HG03108 (cell line): ENCODE data around the gene OR6Q1.
"Not testable (repeated sequence)": the region's sequence is repeated elsewhere in the genome, so short reads cannot be mapped to it uniquely, and the experiment has no call there.

Source experiments
- ATAC-seq: cut with Tn5 transposase; IDR thresholded peaks from one replicate; pipeline ENCODE4 v1.9.1; 2021; ENCODE audit warnings: moderate library complexity; ENCODE audit not compliant: unreplicated experiment

OR6Q1 gene, protein sequence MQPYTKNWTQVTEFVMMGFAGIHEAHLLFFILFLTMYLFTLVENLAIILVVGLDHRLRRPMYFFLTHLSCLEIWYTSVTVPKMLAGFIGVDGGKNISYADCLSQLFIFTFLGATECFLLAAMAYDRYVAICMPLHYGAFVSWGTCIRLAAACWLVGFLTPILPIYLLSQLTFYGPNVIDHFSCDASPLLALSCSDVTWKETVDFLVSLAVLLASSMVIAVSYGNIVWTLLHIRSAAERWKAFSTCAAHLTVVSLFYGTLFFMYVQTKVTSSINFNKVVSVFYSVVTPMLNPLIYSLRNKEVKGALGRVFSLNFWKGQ

GRCh38 chr11:58030653-58031052, at the start of gene OR6Q1:
TSS of gene OR6Q1 (plus strand) at chr11:58030953. CDS start at chr11:58030953, 0 bp downstream.
- ATAC-seq: no peak

DNA sequence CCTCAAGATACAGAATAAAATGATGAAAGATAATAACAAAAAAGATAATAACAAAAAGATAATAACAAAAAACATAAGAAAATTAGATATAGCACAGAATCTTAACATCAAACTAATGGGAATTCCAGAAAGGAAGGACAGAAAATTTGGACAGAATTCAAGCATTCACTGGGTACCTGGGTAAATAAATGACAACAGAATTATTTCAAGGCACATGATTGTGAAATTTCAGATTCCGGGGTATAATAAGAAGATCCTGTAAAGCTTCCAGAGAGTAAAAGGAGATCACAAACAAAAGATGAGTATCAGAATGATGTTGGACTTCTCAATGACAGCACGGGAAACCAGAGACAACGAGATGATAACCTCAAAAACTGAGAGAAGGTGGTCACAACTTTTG, 49.2 kb upstream of the OR6Q1 start:
- no peak for ATAC-seq

DNA sequence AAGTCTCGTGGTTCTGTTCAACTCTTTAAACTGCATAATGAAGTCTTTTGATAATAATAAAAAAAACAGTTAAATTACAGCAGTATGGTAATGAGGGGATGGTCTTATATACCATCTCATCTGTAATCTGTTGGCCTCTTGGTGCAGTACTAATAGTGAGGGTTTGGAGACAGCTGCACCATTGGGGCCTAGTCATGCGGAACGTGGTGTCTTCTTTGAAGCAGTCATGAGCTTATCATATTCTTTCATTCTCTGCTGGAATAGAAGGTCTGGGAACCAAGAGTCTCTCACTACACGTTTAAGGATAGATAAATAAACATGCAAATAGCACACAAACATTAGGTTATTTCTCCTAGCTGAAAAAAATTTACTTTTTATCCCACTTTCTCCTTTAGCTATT, 48.0 kb upstream of the OR6Q1 start:
- ATAC-seq: no peak

GRCh38 chr11:57983191-57983590, 47.6 kb upstream of the OR6Q1 start:
- no peak for ATAC-seq

- not testable (repeated sequence) for ATAC-seq
Measured at GRCh38 chr11:57999523-57999922, 31.2 kb upstream of the OR6Q1 start.

DNA sequence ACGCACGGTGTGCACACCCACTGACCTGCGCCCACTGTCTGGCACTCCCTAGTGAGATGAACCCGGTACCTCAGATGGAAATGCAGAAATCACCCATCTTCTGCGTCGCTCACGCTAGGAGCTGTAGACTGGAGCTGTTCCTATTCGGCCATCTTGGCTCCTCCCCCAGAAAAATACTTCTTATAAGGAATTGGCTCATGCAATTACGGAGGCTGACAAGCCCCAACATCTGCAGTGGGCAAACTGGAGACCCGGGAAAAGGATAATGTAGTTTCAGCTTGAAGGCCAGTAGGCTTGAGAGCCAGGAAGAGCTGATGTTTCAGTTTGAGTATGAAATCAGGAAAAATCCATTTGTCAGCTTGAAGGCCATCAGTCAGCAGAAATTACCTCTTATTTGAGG, 30.7 kb upstream of the OR6Q1 start:
- not testable (repeated sequence) for ATAC-seq

DNA sequence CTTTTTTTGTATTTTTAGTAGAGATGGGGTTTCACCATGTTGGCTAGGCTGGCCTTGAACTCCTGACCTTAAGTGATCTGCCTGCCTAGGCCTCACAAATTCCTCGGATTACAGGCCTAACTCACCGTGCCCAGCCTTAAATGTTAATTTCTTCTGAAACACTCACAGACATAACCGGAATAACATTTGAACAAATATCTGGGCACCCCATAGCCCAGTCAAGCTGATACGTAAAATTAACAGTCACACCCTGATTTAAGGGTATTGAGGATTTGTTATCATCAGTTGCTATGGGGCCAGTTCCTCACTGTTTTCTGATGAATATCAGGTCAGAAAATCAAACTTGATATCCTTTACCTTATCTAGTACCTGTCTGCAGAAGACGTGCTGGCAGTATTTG, 30.1 kb upstream of the OR6Q1 start:
- ATAC-seq: no peak

GRCh38 chr11:58003036-58003435, 27.7 kb upstream of the OR6Q1 start:
- ATAC-seq: no peak

DNA sequence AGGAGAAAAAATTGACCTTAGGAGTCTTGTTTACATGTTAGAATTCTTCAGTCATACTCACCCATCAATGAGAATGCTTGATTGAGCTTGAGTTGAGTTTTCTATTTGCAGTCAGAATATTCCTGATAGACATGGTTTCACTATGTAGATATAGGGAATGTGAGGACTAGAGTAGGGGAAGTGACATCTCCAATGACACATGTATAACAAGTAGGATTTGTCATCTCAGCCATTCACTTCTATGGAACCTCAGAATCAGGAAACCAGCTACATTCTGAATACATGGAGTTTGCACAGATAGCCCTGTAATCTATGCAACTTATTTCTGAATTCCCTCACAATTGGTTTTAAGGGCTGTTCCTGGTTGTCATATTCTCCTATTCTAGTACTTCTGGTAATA, 27.2 kb upstream of the OR6Q1 start:
- no peak for ATAC-seq

DNA sequence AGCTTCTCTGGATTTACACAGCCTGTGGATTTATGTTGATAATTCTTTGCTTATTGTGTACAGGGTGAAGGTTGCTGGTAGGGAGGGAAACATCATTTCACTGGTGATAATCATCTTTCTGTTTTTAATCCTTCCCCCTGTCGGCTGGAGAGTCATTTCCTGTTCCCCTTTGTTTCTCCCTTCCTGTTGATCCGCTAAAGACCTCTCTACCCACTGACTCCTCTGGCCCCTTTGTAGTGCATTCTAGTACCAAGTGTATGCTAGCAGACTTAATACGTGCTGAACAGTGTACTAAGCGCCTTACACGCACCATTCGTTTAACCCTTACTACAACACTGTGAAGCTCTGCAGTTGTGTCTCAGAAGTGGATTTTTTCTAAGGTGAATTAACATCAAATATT, 26.1 kb upstream of the OR6Q1 start:
- no peak for ATAC-seq

GRCh38 chr11:58006940-58007339, 23.8 kb upstream of the OR6Q1 start:
- no peak for ATAC-seq

DNA sequence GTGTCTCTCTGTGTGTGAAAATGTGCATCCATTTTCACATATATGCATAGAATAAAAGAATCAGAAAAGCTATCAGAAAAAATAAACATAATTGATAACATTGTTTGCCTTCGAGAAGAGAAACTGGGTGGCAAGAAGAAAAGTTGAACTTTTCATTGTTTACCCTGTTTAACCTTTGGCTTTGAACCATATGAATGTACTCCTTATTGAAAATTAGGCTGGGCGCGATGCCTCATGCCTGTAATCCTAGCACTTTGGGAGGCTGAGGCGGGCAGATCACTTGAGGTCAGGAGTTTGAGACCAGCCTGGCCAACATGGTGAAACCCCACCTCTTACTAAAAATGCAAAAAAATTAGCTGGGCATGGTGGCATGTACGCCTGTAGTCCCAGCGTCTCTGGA, 19.0 kb upstream of the OR6Q1 start:
- no peak for ATAC-seq

DNA sequence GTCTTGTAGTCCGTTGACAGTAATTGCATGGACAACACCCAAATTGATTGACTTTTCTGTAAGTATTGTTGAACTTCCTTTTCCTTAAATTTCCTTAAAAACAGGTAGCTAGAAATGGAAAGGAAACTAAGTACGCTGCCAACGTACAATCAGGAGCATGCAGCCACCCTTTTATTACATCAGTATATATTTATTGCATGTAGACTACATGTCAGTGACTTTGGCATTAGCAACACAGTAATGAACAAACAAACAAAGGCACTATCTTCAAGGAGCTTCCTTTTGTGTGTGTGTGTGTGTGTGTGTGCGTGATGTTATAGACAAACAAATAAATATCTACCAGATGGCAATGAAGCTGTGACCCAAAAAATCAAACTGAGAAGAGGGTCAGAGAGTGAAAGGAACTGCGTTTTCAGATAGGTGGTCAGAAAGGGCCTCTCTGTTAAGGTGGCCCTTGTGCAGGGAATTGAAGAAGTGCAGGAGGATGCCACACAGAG, 7.3 kb upstream of the OR6Q1 start, which contains the start of gene OR9Q1:
TSS of gene OR9Q1 (plus strand) at position 447 of the 497 bp plus-strand sequence. CDS start 155,564 bp downstream, outside the sequence.
- no peak for ATAC-seq

DNA sequence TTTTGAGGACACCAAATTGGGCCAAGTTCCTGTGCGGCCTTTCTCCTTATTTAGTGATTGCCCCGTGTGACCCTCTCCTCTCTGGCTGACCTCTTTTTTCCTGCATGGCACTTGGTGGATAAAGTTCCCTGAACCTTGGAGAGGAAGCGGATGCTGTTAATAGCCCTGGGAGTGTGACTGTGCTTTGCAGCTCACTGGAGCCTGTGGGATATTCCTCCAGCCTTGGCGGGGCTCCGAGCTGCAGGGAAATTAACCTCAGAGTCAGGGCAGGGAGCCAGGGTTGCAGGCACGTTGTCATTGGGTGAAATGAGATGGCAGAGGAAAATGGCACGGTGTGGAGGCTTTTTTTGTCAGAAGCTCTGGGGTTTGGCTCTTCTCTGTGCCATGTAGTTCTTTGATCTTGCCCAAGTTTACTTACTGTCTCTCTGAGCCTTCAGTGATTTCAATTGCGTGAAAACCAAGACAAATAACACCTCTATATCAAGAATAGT, 6.1 kb upstream of the OR6Q1 start:
- ATAC-seq: no peak

GRCh38 chr11:58027341-58027740, 3.4 kb upstream of the OR6Q1 start:
- no peak for ATAC-seq

DNA sequence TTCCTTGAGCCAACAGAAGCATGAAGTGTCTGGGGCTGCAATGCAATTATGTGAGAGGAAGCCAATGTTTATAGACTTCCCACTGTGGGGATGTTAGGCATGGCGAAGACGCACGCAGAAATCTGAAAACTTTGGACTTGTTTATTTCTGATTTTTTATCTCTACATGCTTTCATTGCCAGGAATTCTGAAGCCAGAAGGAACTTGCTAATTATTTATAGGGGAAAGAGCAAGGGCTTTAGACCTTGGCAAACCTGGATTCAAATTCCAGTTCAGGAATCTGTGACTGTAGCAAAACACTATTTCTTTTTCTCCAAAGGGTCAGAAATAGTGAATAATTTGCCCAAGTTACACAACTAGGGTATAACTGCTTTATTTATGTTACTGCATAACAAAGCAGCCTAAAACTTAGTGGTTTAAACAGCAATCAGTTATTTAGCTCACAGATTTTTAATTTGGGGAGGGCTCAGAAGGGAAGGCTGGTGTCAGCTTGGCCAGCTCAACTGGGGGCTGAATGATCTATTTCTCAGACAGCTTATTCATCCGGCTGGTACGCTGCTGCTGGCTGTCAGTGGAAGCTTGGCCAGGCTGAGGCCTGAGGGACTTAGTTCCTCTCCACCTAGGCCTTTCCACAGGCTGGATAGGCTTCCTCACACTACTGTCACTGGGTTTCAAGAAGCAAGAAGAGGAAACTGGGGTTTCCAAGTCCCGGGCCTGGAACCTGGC, 1.9 kb upstream of the OR6Q1 start:
- no peak for ATAC-seq

- ATAC-seq: no peak
Measured at GRCh38 chr11:58034471-58034870, 3.7 kb downstream of the OR6Q1 start.

DNA sequence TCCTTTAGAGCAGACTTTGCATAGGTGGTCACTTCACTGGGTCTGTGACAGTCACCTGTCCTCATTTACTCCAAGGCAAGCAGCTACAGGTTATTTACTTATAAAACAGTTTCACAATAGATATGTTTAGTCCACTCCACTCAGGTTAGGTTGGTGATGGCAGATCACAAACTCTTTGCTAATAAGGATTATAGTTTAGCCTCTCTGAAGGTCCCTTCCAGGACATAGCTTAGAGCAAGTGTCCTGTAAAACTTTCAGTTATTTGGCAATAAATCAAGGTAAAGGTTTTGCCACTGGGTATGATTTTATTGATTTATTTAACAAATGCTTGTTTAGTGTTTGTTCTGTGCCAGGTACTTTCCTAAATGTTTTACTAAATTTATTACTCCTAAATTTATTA, 8.8 kb downstream of the OR6Q1 start:
- no peak for ATAC-seq

- ATAC-seq: no peak
Measured at GRCh38 chr11:58043379-58043778, 12.6 kb downstream of the OR6Q1 start.

DNA sequence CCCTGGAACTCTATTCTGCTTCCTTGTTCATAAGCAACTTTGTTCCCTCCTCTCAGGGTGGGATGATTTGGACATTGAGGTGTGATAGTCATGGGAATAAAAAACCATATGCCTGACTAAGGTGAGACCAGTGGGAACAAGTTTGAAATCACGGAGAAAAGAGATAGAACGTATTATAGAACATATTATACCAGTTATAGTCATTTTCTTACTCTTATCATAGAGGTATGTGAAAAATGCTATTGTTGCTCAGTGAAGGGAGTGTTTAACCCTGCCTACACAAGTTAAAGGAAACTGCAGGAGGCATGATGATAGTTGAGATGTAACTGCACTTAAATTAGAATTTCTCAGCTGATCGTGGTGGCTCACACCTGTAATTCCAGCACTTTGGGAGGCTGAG, 15.5 kb downstream of the OR6Q1 start:
- ATAC-seq: no peak

DNA sequence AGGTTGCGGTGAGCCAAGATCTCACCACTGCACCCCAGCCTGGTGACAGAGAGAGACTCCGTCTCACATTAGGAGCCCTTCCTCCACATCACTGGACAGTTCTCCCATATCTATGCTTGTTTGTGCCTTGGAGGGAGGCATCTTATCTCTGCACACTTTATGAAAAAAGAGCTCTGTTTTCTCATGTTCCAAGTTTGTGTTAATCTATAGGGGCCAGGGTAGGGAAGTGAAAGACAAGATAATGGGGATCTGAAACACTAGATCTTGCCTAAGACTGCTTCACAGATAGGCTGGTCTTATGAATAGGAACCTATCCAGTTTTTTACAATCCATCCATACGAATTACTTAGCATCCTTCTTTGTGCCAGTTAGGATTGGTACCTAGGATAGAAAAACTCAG, 17.1 kb downstream of the OR6Q1 start:
- ATAC-seq: no peak

- no peak for ATAC-seq
Measured at GRCh38 chr11:58055806-58056401, 25.2 kb downstream of the OR6Q1 start.
